ENCODE data around the gene TMEM14C. TPM values are rescaled to one million over a fixed set of nuclear protein-coding genes. Genes with fewer than 3 reads are reported as not detected.
"Not testable (repeated sequence)": the region's sequence is repeated elsewhere in the genome, so short reads cannot be mapped to it uniquely, and the experiment has no call there.

The TMEM14C gene
- total RNA-seq, 1 experiment from 2014 or later = 94.1 TPM

DNA sequence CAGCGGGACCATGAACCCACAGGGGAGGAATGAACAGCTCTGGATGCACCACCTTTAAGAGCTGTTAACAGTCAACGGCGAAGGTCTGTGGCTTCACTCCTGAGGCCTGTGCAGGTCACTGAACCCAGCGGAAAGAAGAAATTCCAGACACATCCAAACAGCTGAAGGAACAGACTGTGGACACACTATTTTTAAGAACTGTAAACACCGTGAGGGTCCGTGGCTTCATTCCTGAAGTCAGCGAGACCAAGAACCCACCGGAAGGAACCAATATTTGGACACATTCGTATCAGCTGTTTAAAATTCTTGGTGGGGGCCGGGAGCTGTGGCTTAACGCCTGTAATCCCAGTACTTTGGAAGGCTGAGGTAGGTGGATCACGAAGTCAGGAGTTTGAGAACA, 19.4 kb downstream of the TMEM14C start:
- no peak overlapping the region for H3K4me3 ChIP-seq (ENCODE audit: low read length)
- peaks cover 11% of the 10 kb centered on the region for H3K4me1 ChIP-seq (ENCODE audit: low read length)
- no peak overlapping the region for H3K27ac ChIP-seq (ENCODE audit: low read length)
- H3K4me2 ChIP-seq (ENCODE audit: low read depth, low read length, poor library complexity, severe bottlenecking) = no peak overlapping the region
- H4K20me1 ChIP-seq (ENCODE audit: insufficient read depth, low read depth, low read length) = no peaks in the 10 kb centered on the region
- H2AFZ ChIP-seq (ENCODE audit: low read length) = no peak overlapping the region
- H3K27me3 ChIP-seq (ENCODE audit: low read length) = no peaks in the 10 kb centered on the region
- no peaks in the 10 kb centered on the region for H3K36me3 ChIP-seq (ENCODE audit: insufficient read depth, low read length)
- H3K9me2 ChIP-seq (replicated peaks; ENCODE audit: insufficient read depth, low read length) = no peaks in the 10 kb centered on the region
- H3K9ac ChIP-seq (ENCODE audit: low read length) = no peak overlapping the region
- H3K79me2 ChIP-seq (ENCODE audit: low read length) = peaks cover 10% of the 10 kb centered on the region
- DNase-seq = no peak
- no peaks in the 10 kb centered on the region for H3K9me3 ChIP-seq (ENCODE audit: low read length)

DNA sequence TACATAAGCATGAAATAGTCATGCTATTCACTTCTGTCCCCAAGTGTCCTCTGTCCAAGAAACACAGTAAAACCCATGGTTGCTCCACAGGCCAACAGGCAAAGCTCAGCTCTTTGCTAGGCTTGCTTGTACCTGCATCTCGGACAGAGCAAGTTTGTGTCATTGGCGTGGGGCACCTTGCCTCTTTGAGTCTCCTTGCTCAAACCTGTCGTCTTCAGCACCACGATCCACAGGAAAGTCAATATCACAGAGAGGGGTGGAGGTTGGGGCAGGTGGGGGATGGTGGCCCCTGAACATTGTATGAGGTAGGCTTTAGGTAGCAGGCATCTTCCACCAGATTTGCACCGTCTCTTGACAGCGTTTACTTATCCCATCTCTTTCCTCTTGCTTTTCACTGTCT, 20.6 kb downstream of the TMEM14C start:
- no peak overlapping the region for H3K27ac ChIP-seq (ENCODE audit: low read length)
- H3K4me3 ChIP-seq (ENCODE audit: low read length) = no peak overlapping the region
- H3K9me3 ChIP-seq (ENCODE audit: low read length) = no peaks in the 10 kb centered on the region
- no peak overlapping the region for H3K9ac ChIP-seq (ENCODE audit: low read length)
- H4K20me1 ChIP-seq (ENCODE audit: insufficient read depth, low read depth, low read length) = no peaks in the 10 kb centered on the region
- no peaks in the 10 kb centered on the region for H3K9me2 ChIP-seq (replicated peaks; ENCODE audit: insufficient read depth, low read length)
- H2AFZ ChIP-seq (ENCODE audit: low read length) = no peak overlapping the region
- H3K27me3 ChIP-seq (ENCODE audit: low read length) = no peaks in the 10 kb centered on the region
- peaks cover 13% of the 10 kb centered on the region for H3K4me1 ChIP-seq (ENCODE audit: low read length)
- DNase-seq = no peak
- H3K4me2 ChIP-seq (ENCODE audit: low read depth, low read length, poor library complexity, severe bottlenecking) = no peak overlapping the region
- H3K36me3 ChIP-seq (ENCODE audit: insufficient read depth, low read length) = no peaks in the 10 kb centered on the region
- peaks cover 19% of the 10 kb centered on the region for H3K79me2 ChIP-seq (ENCODE audit: low read length)

DNA sequence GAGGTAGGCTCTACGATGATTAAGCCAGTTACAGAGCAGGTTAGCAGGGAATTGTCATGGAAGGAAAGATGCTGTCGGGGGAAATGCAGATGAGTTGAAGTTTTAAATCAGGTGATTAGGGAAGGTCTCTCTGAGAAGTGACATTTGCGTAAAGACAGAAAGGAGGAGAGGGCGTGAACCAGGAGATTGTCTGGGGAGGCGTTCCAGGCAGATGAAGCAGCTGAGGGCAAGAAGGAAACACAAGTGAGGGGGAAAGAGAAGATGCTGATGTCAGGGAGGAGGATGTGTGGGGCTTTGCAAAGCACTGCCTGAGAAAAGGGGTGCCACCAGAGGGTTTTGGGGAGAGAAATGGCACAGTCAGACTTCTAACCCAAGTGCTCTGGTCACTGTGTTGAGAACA, 22.2 kb downstream of the TMEM14C start:
- DNase-seq = no peak
- H3K9me3 ChIP-seq (ENCODE audit: low read length) = no peaks in the 10 kb centered on the region
- peaks cover 28% of the 10 kb centered on the region for H3K4me1 ChIP-seq (ENCODE audit: low read length)
- H3K4me3 ChIP-seq (ENCODE audit: low read length) = no peak overlapping the region
- no peak overlapping the region for H3K9ac ChIP-seq (ENCODE audit: low read length)
- H4K20me1 ChIP-seq (ENCODE audit: insufficient read depth, low read depth, low read length) = no peaks in the 10 kb centered on the region
- H3K27me3 ChIP-seq (ENCODE audit: low read length) = no peaks in the 10 kb centered on the region
- H3K79me2 ChIP-seq (ENCODE audit: low read length) = peaks cover 35% of the 10 kb centered on the region
- peaks cover 7% of the 10 kb centered on the region; the same call in 1 of the 2 replicates for H3K36me3 ChIP-seq (ENCODE audit: insufficient read depth, low read length)
- H3K9me2 ChIP-seq (replicated peaks; ENCODE audit: insufficient read depth, low read length) = no peaks in the 10 kb centered on the region
- no peak overlapping the region for H3K4me2 ChIP-seq (ENCODE audit: low read depth, low read length, poor library complexity, severe bottlenecking)
- no peak overlapping the region for H3K27ac ChIP-seq (ENCODE audit: low read length)
- H2AFZ ChIP-seq (ENCODE audit: low read length) = no peak overlapping the region

DNA sequence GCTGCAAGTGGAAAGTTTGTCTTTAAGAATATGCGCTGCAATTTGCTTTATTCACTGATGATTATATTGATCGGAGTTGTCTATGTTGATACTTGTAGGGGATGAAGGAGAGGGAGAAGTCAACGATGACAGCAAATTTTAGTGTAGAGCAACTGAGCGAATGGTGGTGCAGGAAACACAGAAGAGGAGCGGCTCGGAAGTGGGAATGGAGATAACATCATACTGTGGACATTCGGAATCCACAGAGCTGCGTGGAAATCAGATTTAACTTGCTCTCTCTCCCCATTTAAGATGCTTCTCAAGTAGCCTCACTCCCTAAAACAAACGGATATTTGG, 24.0 kb downstream of the TMEM14C start:
- H3K4me3 ChIP-seq (ENCODE audit: low read length) = peak overlapping the region; percentile 93
- H3K27me3 ChIP-seq (ENCODE audit: low read length) = no peaks in the 10 kb centered on the region
- peaks cover 12% of the 10 kb centered on the region; the same call in 1 of the 2 replicates for H3K36me3 ChIP-seq (ENCODE audit: insufficient read depth, low read length)
- peak overlapping the region; percentile 82 for H3K4me2 ChIP-seq (ENCODE audit: low read depth, low read length, poor library complexity, severe bottlenecking)
- H3K27ac ChIP-seq (ENCODE audit: low read length) = peak overlapping the region; percentile 46; the same call in 1 of the 2 replicates
- no peak for DNase-seq
- H3K9ac ChIP-seq (ENCODE audit: low read length) = peak overlapping the region; percentile 88
- peaks cover 28% of the 10 kb centered on the region for H3K4me1 ChIP-seq (ENCODE audit: low read length)
- H3K9me3 ChIP-seq (ENCODE audit: low read length) = no peaks in the 10 kb centered on the region
- no peaks in the 10 kb centered on the region for H3K9me2 ChIP-seq (replicated peaks; ENCODE audit: insufficient read depth, low read length)
- no peaks in the 10 kb centered on the region for H4K20me1 ChIP-seq (ENCODE audit: insufficient read depth, low read depth, low read length)
- peaks cover 52% of the 10 kb centered on the region for H3K79me2 ChIP-seq (ENCODE audit: low read length)
- peak overlapping the region; percentile 72; the same call in 1 of the 2 replicates for H2AFZ ChIP-seq (ENCODE audit: low read length)

DNA sequence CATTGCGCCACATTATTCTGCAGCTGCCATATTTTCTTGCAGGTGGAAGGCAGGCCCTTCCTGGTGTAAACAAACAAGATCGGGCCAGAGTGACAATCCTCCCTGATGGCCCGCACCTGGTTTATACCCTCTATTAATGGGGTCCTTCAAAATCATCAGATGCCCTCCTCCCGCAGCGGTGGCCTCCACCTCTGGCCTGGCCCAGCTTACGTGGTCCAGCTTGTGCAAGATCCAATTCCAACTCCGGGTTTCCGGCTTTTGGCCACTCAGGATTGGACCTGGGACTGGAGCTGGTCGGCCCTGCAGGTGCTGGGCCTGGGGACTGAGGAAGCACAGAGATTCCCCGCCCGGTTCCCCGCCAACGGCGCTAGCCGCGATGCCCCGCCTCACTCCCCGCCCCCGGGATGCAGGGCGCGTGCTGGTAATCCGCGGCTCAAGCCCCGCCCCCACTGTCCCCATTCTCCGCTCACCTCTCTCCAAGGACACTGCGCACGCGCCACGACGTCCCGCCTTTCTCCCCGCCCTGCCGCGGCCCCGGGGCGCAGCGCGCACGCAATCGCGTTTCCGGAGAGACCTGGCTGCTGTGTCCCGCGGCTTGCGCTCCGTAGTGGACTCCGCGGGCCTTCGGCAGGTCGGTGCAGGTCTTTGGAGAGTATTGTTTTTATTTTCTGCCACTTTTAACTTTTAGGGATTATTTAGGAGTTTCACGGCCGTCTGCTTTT, 24.5 kb downstream of the TMEM14C start, which contains the start of gene TMEM14B:
TSS of gene TMEM14B (plus strand) at position 555 of the 722 bp plus-strand sequence. CDS start 1,441 bp downstream, outside the sequence.
- H3K4me1 ChIP-seq (ENCODE audit: low read length) = peaks cover 28% of the 10 kb centered on the region

DNA sequence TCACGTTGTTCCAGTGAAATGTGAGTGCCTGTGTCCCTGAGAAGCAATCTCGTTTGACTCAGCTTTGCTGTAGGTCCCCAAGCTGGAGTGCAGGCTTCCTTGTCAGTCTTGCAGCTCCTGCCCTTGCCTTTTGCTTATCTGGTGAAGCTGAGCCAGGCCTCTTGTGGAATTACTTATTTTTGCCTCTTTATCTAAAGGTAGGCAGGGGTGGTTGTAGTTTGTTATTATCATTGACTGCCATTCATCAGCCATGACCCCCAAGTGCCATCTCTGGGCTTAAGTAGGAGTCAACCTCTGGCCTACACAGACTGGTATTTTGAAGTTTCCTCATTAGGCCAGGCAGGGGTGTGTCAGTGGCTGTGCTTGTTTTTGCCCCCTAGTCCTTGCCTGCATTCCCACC, 26.9 kb downstream of the TMEM14C start:
- Histone ChIP-seq H3K9me2 (replicated peaks; ENCODE audit: insufficient read depth, low read length) (no peaks in the 10 kb centered on the region), H3K9ac (ENCODE audit: low read length) (peak overlapping the region; percentile 88; the same call in 1 of the 2 replicates), H3K27ac (ENCODE audit: low read length) (no peak overlapping the region), H3K9me3 (ENCODE audit: low read length) (no peaks in the 10 kb centered on the region), H3K36me3 (ENCODE audit: insufficient read depth, low read length) (peaks cover 23% of the 10 kb centered on the region; the same call in 1 of the 2 replicates), H4K20me1 (ENCODE audit: insufficient read depth, low read depth, low read length) (no peaks in the 10 kb centered on the region), H3K4me1 (ENCODE audit: low read length) (peaks cover 28% of the 10 kb centered on the region), H3K4me3 (ENCODE audit: low read length) (no peak overlapping the region), H3K27me3 (ENCODE audit: low read length) (no peaks in the 10 kb centered on the region), H2AFZ (ENCODE audit: low read length) (no peak overlapping the region), H3K4me2 (ENCODE audit: low read depth, low read length, poor library complexity, severe bottlenecking) (peak overlapping the region; percentile 82), H3K79me2 (ENCODE audit: low read length) (peaks cover 75% of the 10 kb centered on the region)
- DNase-seq = no peak

More for the DNA sequence above, 24.5 kb downstream of the TMEM14C start, which contains the start of gene TMEM14B:
- no peaks in the 10 kb centered on the region for H3K9me2 ChIP-seq (replicated peaks; ENCODE audit: insufficient read depth, low read length)
- H3K4me3 ChIP-seq (ENCODE audit: low read length) = peak within 1 kb of the TSS; percentile 93
- H3K9me3 ChIP-seq (ENCODE audit: low read length) = no peaks in the 10 kb centered on the region
- H2AFZ ChIP-seq (ENCODE audit: low read length) = peak within 1 kb of the TSS; percentile 72; the same call in 1 of the 2 replicates
- no peaks in the 10 kb centered on the region for H4K20me1 ChIP-seq (ENCODE audit: insufficient read depth, low read depth, low read length)
- peaks cover 53% of the 10 kb centered on the region for H3K79me2 ChIP-seq (ENCODE audit: low read length)
- H3K4me2 ChIP-seq (ENCODE audit: low read depth, low read length, poor library complexity, severe bottlenecking) = peak within 1 kb of the TSS; percentile 82
- peak within 1 kb of the TSS; percentile 88 for H3K9ac ChIP-seq (ENCODE audit: low read length)
- no peaks in the 10 kb centered on the region for H3K27me3 ChIP-seq (ENCODE audit: low read length)
- peaks cover 12% of the 10 kb centered on the region; the same call in 1 of the 2 replicates for H3K36me3 ChIP-seq (ENCODE audit: insufficient read depth, low read length)
- peak; percentile 99 for DNase-seq
- H3K27ac ChIP-seq (ENCODE audit: low read length) = peak within 1 kb of the TSS; percentile 59; the same call in 1 of the 2 replicates

DNA sequence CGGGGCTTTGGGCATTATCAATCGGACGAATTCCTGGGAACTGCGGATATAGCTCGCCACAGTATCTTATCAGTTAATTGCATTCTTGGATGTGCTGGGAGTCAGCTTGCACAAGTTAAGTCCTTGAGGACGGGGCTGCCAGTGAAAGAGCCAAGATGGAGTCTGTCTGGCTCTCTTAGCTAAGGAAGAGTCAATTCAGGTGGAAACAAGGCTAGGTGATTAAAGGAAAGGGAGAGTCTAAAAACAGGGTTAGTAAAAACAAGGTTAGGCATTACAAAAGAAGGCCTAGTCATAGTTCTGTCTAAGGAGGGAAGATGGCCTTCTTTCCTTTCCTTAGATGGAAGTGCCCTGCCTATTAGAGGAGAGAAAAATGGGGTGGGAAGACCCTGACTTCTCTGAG, 27.7 kb downstream of the TMEM14C start:
- DNase-seq; H3K27me3 ChIP-seq (ENCODE audit: low read length); H3K27ac ChIP-seq (ENCODE audit: low read length); H3K9me2 ChIP-seq (replicated peaks; ENCODE audit: insufficient read depth, low read length); H3K9me3 ChIP-seq (ENCODE audit: low read length); H4K20me1 ChIP-seq (ENCODE audit: insufficient read depth, low read depth, low read length); H3K4me2 ChIP-seq (ENCODE audit: low read depth, low read length, poor library complexity, severe bottlenecking); H3K9ac ChIP-seq (ENCODE audit: low read length); H2AFZ ChIP-seq (ENCODE audit: low read length); H3K4me3 ChIP-seq (ENCODE audit: low read length): not testable (repeated sequence)
- Histone ChIP-seq H3K4me1 (ENCODE audit: low read length) (peaks cover 28% of the 10 kb centered on the region), H3K36me3 (ENCODE audit: insufficient read depth, low read length) (peaks cover 31% of the 10 kb centered on the region; the same call in 1 of the 2 replicates), H3K79me2 (ENCODE audit: low read length) (peaks cover 79% of the 10 kb centered on the region)

DNA sequence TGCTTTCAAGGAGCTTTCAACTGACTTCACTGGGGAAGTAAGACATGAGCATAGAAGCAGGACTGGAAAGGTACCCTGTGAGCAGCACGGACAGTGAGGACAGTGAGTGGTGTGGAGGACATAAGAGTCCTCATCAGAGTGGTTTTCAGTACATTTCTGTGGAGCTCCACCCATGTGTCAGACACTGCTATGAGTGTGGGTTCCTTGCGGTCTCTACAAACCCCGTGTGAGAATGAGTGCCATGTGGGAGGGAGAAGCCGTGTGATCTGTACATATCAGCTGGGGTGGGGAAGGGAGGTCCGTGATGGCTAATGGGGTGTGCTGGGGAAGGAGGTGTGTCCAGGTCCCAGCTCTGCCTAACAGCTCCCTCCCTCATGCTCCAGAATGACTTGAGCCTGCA, 28.9 kb downstream of the TMEM14C start:
- Histone ChIP-seq H3K4me1 (ENCODE audit: low read length) (peaks cover 18% of the 10 kb centered on the region), H3K79me2 (ENCODE audit: low read length) (peaks cover 81% of the 10 kb centered on the region), H3K36me3 (ENCODE audit: insufficient read depth, low read length) (peaks cover 36% of the 10 kb centered on the region; the same call in 1 of the 2 replicates)
- H3K4me2 ChIP-seq (ENCODE audit: low read depth, low read length, poor library complexity, severe bottlenecking); H3K9ac ChIP-seq (ENCODE audit: low read length); H3K27me3 ChIP-seq (ENCODE audit: low read length); H2AFZ ChIP-seq (ENCODE audit: low read length); H4K20me1 ChIP-seq (ENCODE audit: insufficient read depth, low read depth, low read length); H3K9me2 ChIP-seq (replicated peaks; ENCODE audit: insufficient read depth, low read length); H3K27ac ChIP-seq (ENCODE audit: low read length); H3K4me3 ChIP-seq (ENCODE audit: low read length); H3K9me3 ChIP-seq (ENCODE audit: low read length); DNase-seq: not testable (repeated sequence)

Data from Karpas-422 (cell line).